HEK293 (cell line): ENCODE results near the gene ICE2.
A peak's percentile ranks its signal among the peaks of the same experiment; 100 is the strongest.

Experiments
- CTCF ChIA-PET: fragments of 350-600 bp; formaldehyde crosslinking; extraction: SDS; loops from one replicate; lab custom pipeline; 2021; ENCODE audit warnings: antibody characterized with exemption; lab: Yijun Ruan, JAX
- POLR2A ChIA-PET: fragments of 300-600 bp; formaldehyde crosslinking; extraction: SDS; loops from one replicate; lab custom pipeline; 2020; ENCODE audit warnings: antibody characterized with exemption, inconsistent platforms; lab: Yijun Ruan, JAX
- H3K27ac ChIP-seq: fragments of 200-500 bp; sonication (Bioruptor generic); 2 replicates; pipeline ENCODE4 v1.5.1; 2014; ENCODE audit warnings: low read depth, low read length, control low read depth, inconsistent platforms; ENCODE audit errors: extremely low read depth
- H3K36me3 ChIP-seq, 2 experiments: fragments of 200-500 bp in 1 of 2; sonication (Bioruptor generic) in 1 of 2; 1 replicate in 1 of 2; 2 replicates in 1 of 2; pipeline ENCODE4 v1.5.1; 2014 to 2017; ENCODE audit warnings: inconsistent platforms in 2 of 2, low read length in 2 of 2; ENCODE audit not compliant: control insufficient read depth in 2 of 2, insufficient read depth in 1 of 2
- H3K4me1 ChIP-seq: fragments of 200-500 bp; sonication (Bioruptor generic); 2 replicates; pipeline ENCODE4 v1.5.1; 2014; ENCODE audit warnings: mild to moderate bottlenecking, low read length, inconsistent platforms; ENCODE audit not compliant: control insufficient read depth, insufficient read depth
- H3K4me3 ChIP-seq: 2 replicates; pipeline ENCODE4 v1.5.1; 2011; ENCODE audit warnings: low read depth, mild to moderate bottlenecking, control low read depth, low read length, moderate library complexity
- H3K9me3 ChIP-seq: fragments of 200-500 bp; sonication (Bioruptor generic); 2 replicates; pipeline ENCODE4 v1.5.1; 2014; ENCODE audit warnings: low read depth, low read length, inconsistent platforms; ENCODE audit not compliant: control insufficient read depth, insufficient read depth
- FEZF1 ChIP-seq: fragments of 450-650 bp; formaldehyde crosslinking; IDR thresholded peaks from 2 replicates; pipeline ENCODE4 v1.5.1; 2016; ENCODE audit warnings: missing biosample characterization, missing genetic modification characterization
- OSR2 ChIP-seq: fragments of 450-650 bp; formaldehyde crosslinking; IDR thresholded peaks from 2 replicates; pipeline ENCODE4 v1.5.1; 2016; ENCODE audit warnings: missing biosample characterization, missing genetic modification characterization
- PATZ1 ChIP-seq: fragments of 450-650 bp; formaldehyde crosslinking; IDR thresholded peaks from 2 replicates; pipeline ENCODE4 v1.5.1; 2016; ENCODE audit warnings: missing biosample characterization, missing genetic modification characterization
- PRDM10 ChIP-seq: fragments of 450-650 bp; formaldehyde crosslinking; IDR thresholded peaks from 2 replicates; pipeline ENCODE4 v1.5.1; 2016; ENCODE audit warnings: missing biosample characterization, missing genetic modification characterization
- SALL2 ChIP-seq: fragments of 450-650 bp; formaldehyde crosslinking; IDR thresholded peaks from 2 replicates; pipeline ENCODE4 v1.5.0; 2017; ENCODE audit warnings: missing biosample characterization, mild to moderate bottlenecking, missing genetic modification characterization, borderline replicate concordance
- SCRT2 ChIP-seq: fragments of 450-650 bp; formaldehyde crosslinking; IDR thresholded peaks from 2 replicates; pipeline ENCODE4 v1.5.1; 2016; ENCODE audit warnings: missing biosample characterization, missing genetic modification characterization
- WT1 ChIP-seq: fragments of 450-650 bp; formaldehyde crosslinking; IDR thresholded peaks from 2 replicates; pipeline ENCODE4 v1.5.1; 2016; ENCODE audit warnings: missing biosample characterization, missing genetic modification characterization
- ZBTB20 ChIP-seq: fragments of 450-650 bp; formaldehyde crosslinking; IDR thresholded peaks from 2 replicates; pipeline ENCODE4 v1.5.1; 2016; ENCODE audit warnings: missing biosample characterization, missing genetic modification characterization
- ZNF174 ChIP-seq: fragments of 450-650 bp; formaldehyde crosslinking; IDR thresholded peaks from 2 replicates; pipeline ENCODE4 v1.5.0; 2017; ENCODE audit warnings: missing biosample characterization, mild to moderate bottlenecking, missing genetic modification characterization
- ZNF324 ChIP-seq: fragments of 450-650 bp; formaldehyde crosslinking; IDR thresholded peaks from 2 replicates; pipeline ENCODE4 v1.5.1; 2016; ENCODE audit warnings: missing biosample characterization, missing genetic modification characterization
- ZNF335 ChIP-seq: fragments of 450-650 bp; formaldehyde crosslinking; conservative IDR thresholded peaks from 2 replicates; pipeline ENCODE4 v1.5.1; 2016; ENCODE audit warnings: missing biosample characterization, missing genetic modification characterization
- ZNF366 ChIP-seq: fragments of 450-650 bp; formaldehyde crosslinking; conservative IDR thresholded peaks from 2 replicates; pipeline ENCODE4 v1.5.1; 2016; ENCODE audit warnings: missing biosample characterization, missing genetic modification characterization
- ZNF530 ChIP-seq: fragments of 450-650 bp; formaldehyde crosslinking; IDR thresholded peaks from 2 replicates; pipeline ENCODE4 v1.5.1; 2016; ENCODE audit warnings: low read depth, missing biosample characterization, missing genetic modification characterization
- ZNF600 ChIP-seq: fragments of 450-650 bp; formaldehyde crosslinking; IDR thresholded peaks from 2 replicates; pipeline ENCODE4 v1.5.1; 2016; ENCODE audit warnings: missing biosample characterization, missing genetic modification characterization
- ZNF629 ChIP-seq: fragments of 450-650 bp; formaldehyde crosslinking; IDR thresholded peaks from 2 replicates; pipeline ENCODE4 v1.5.1; 2017; ENCODE audit warnings: missing biosample characterization, missing genetic modification characterization
- TF ChIP-seq, protein P1 (sequence below): fragments of 450-650 bp; formaldehyde crosslinking; IDR thresholded peaks from 2 replicates; pipeline ENCODE4 v1.5.1; 2017; ENCODE audit warnings: missing biosample characterization, mild to moderate bottlenecking, missing genetic modification characterization, moderate library complexity
- TF ChIP-seq, protein P2 (sequence below): fragments of 450-650 bp; formaldehyde crosslinking; IDR thresholded peaks from 2 replicates; pipeline ENCODE4 v1.5.1; 2016; ENCODE audit warnings: missing biosample characterization, missing genetic modification characterization

The ICE2 gene

GRCh38 chr15:60527456-60527855, 48.5 kb upstream of the ICE2 start (continued):
- no peak for TF ChIP-seq ZNF324 (tag by site-specific recombination)

DNA sequence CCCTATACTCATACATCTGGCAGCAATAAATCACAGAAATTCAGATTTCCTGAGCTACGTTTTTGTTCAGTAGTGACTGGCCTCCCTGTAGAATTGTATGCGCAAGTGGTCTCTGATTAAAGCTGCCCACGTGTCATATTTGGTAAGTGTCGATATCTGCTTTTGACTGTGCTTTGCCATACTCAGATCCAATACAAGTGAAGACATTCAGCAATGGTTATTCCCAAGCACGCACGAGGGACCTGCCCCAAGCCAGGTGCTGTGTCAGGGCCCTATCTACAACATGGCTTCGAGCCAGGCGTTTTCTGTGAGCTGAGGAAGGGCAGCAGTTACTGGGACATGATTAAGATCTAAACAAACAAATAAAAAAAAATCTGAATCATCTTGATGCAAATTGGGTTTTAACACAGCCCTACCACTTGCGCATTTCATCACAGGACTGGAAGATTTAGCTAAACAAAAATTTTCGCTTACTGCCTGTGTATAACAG, 47.2 kb upstream of the ICE2 start:
- TF ChIP-seq SCRT2 (no peak), ZNF366 (tag by site-specific recombination) (peak; percentile 43; the same call in 1 of the 2 replicates), FEZF1 (tag by site-specific recombination) (peak; percentile 49; the same call in 1 of the 2 replicates), PRDM10 (tag by site-specific recombination) (peak; percentile 52; the same call in 1 of the 2 replicates), ZNF335 (peak; percentile 19; the same call in 1 of the 2 replicates), ZBTB20 (peak; percentile 53; the same call in 1 of the 2 replicates), ZNF629 (tag by site-specific recombination) (0 out of 2 replicates have a peak, but pooled peaks have one; percentile 35), OSR2 (tag by site-specific recombination) (peak; percentile 50; the same call in 1 of the 2 replicates), ZNF174 (tag by site-specific recombination) (no peak), SALL2 (tag by site-specific recombination) (no peak), ZNF600 (tag by site-specific recombination) (peak; percentile 61), WT1 (tag by site-specific recombination) (0 out of 2 replicates have a peak, but pooled peaks have one; percentile 42), ZNF530 (tag by site-specific recombination) (no peak), PATZ1 (tag by site-specific recombination) (peak; percentile 25; the same call in 1 of the 2 replicates)
- TF ChIP-seq, protein P1, sequence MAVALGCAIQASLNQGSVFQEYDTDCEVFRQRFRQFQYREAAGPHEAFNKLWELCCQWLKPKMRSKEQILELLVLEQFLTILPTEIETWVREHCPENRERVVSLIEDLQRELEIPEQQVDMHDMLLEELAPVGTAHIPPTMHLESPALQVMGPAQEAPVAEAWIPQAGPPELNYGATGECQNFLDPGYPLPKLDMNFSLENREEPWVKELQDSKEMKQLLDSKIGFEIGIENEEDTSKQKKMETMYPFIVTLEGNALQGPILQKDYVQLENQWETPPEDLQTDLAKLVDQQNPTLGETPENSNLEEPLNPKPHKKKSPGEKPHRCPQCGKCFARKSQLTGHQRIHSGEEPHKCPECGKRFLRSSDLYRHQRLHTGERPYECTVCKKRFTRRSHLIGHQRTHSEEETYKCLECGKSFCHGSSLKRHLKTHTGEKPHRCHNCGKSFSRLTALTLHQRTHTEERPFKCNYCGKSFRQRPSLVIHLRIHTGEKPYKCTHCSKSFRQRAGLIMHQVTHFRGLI (tag by site-specific recombination) = peak; percentile 87
- TF ChIP-seq, protein P2, sequence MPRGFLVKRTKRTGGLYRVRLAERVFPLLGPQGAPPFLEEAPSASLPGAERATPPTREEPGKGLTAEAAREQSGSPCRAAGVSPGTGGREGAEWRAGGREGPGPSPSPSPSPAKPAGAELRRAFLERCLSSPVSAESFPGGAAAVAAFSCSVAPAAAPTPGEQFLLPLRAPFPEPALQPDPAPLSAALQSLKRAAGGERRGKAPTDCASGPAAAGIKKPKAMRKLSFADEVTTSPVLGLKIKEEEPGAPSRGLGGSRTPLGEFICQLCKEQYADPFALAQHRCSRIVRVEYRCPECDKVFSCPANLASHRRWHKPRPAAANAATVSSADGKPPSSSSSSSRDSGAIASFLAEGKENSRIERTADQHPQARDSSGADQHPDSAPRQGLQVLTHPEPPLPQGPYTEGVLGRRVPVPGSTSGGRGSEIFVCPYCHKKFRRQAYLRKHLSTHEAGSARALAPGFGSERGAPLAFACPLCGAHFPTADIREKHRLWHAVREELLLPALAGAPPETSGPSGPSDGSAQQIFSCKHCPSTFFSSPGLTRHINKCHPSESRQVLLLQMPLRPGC = peak; percentile 38; the same call in 1 of the 2 replicates
- no peak overlapping the region for H3K27ac ChIP-seq
- H3K9me3 ChIP-seq = no peaks in the 10 kb centered on the region
- CTCF ChIA-PET = interaction anchor here (0.6 to 1.3 kb wide), 4 partner anchors 17 to 314 kb away, joined by 3 to 6 read pairs (median 3); no protein-coding TSS in a partner anchor
- peaks cover 0 to 3% of the 10 kb centered on the region in 2 experiments; a peak in 1 of 3 replicates for H3K36me3 ChIP-seq
- peaks cover 10% of the 10 kb centered on the region for H3K4me1 ChIP-seq
- POLR2A ChIA-PET = no interaction called here
- no peak overlapping the region for H3K4me3 ChIP-seq
